DMS 273 treated with DMSO at 0.1 percent for 48 hours (cell line): Measurements from ENCODE around the gene NOTUM.
"Not testable (repeated sequence)": the region's sequence is repeated elsewhere in the genome, so short reads cannot be mapped to it uniquely, and the experiment has no call there.

Experiments
- DNase-seq: peaks from one replicate; lab custom pipeline; 2025; lab: John Stamatoyannopoulos, UW

The NOTUM gene

GRCh38 chr17:81923302-81924260, 37.4 kb downstream of the NOTUM start:
- no peak for DNase-seq

GRCh38 chr17:81922566-81923301, 38.3 kb downstream of the NOTUM start:
- no peak for DNase-seq

GRCh38 chr17:81921996-81922565, 38.9 kb downstream of the NOTUM start:
- DNase-seq = no peak

- no peak for DNase-seq
Measured at GRCh38 chr17:81921537-81921862, 39.5 kb downstream of the NOTUM start.

- no peak for DNase-seq
Measured at GRCh38 chr17:81920612-81921536, 40.1 kb downstream of the NOTUM start.

- no peak for DNase-seq
Measured at GRCh38 chr17:81918832-81919545, 42.0 kb downstream of the NOTUM start.

- not testable (repeated sequence) for DNase-seq
Measured at GRCh38 chr17:81918333-81918669, 42.7 kb downstream of the NOTUM start.

- peak; percentile 29 for DNase-seq
Measured at GRCh38 chr17:81917565-81918332, 43.2 kb downstream of the NOTUM start, which contains the start of gene SIRT7. TSS of gene SIRT7 (minus strand) at chr17:81918176. CDS start at chr17:81918131, 45 bp downstream.

GRCh38 chr17:81916234-81917001, 44.6 kb downstream of the NOTUM start:
- no peak for DNase-seq

- no peak for DNase-seq
Measured at GRCh38 chr17:81915331-81915730, 45.7 kb downstream of the NOTUM start.

GRCh38 chr17:81914103-81914850, 46.7 kb downstream of the NOTUM start:
- no peak for DNase-seq

GRCh38 chr17:81913394-81914102, 47.4 kb downstream of the NOTUM start:
- no peak for DNase-seq

GRCh38 chr17:81912441-81913309, 48.3 kb downstream of the NOTUM start:
- no peak for DNase-seq

GRCh38 chr17:81911969-81912368, 49.0 kb downstream of the NOTUM start:
- DNase-seq = no peak

- peak; percentile 60 for DNase-seq
Measured at GRCh38 chr17:81911277-81911961, 49.6 kb downstream of the NOTUM start, which contains the start of gene PCYT2. TSS of gene PCYT2 (minus strand) at chr17:81911399. CDS start at chr17:81911355, 44 bp downstream.

- DNase-seq = no peak
Measured at GRCh38 chr17:81910840-81911276, 50.1 kb downstream of the NOTUM start.
